ENCODE measurements around the gene THBS2. TPM values are rescaled to one million over a fixed set of nuclear protein-coding genes. Genes with fewer than 3 reads are reported as not detected.

The THBS2 gene
- total RNA-seq, 2 donors from 2014 or later: 0.93 to 0.99 TPM

GRCh38 chr6:169168706-169169105 lies 84.9 kb downstream of the THBS2 start:
- H3K4me1 ChIP-seq (ENCODE audit: control insufficient read depth, insufficient read depth, low read length): no peaks in the 10 kb centered on the region
- no peaks in the 10 kb centered on the region for H3K27me3 ChIP-seq (ENCODE audit: control insufficient read depth, insufficient read depth, low read length, poor library complexity, severe bottlenecking)
- H3K9me3 ChIP-seq (ENCODE audit: control insufficient read depth, low read length): no peaks in the 10 kb centered on the region
- no peak for TF ChIP-seq CTCF (conservative IDR thresholded peaks at IDR 0.05)
- Mint-ChIP-seq H3K27ac (no peak overlapping the region), H3K4me3 (no peak overlapping the region), H3K9me3 (peaks cover 6% of the 10 kb centered on the region), H3K36me3 (ENCODE audit: low read depth) (no peaks in the 10 kb centered on the region), H3K27me3 (ENCODE audit: insufficient read depth) (no peaks in the 10 kb centered on the region), H3K4me1 (no peaks in the 10 kb centered on the region)
- 87 to 91% methylated on average over 6 to 16 of the region's 16 CpGs for WGBS, 2 experiments (ENCODE audit: insufficient coverage in 1 of 2, insufficient read length in 1 of 2)
- no peak overlapping the region for H3K9ac ChIP-seq (ENCODE audit: extremely low read depth, low read length, poor library complexity, severe bottlenecking)
- H3K36me3 ChIP-seq (ENCODE audit: control insufficient read depth, insufficient read depth, low read length): no peaks in the 10 kb centered on the region
- no peak overlapping the region for H3K27ac ChIP-seq (ENCODE audit: low read depth, low read length)
- H3K4me3 ChIP-seq (ENCODE audit: low read length): no peak overlapping the region
- DNase-seq: no peak

DNA sequence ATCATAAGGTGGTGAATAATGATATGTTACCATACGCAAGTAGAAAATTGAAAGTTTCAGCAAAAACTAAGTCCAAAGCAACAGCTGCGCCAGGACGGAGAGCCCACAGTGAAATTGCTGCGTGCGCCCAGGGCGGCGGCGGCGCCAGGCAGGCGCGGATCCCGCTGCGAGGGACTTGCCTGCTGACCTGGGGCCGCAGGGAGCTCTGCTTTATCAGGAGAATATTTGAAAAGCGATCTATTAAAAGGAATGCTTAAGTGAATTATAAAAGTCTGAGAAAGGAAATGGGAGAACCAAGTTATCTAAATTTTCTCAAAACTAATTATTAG lies 85.4 kb downstream of the THBS2 start:
- H3K9me3 Mint-ChIP-seq: peaks cover 10% of the 10 kb centered on the region
- no peak for DNase-seq
- Histone ChIP-seq H3K4me1 (ENCODE audit: control insufficient read depth, insufficient read depth, low read length) (no peaks in the 10 kb centered on the region), H3K36me3 (ENCODE audit: control insufficient read depth, insufficient read depth, low read length) (no peaks in the 10 kb centered on the region), H3K9ac (ENCODE audit: extremely low read depth, low read length, poor library complexity, severe bottlenecking) (no peak overlapping the region), H3K27ac (ENCODE audit: low read depth, low read length) (no peak overlapping the region), H3K4me3 (ENCODE audit: low read length) (no peak overlapping the region), H3K9me3 (ENCODE audit: control insufficient read depth, low read length) (no peaks in the 10 kb centered on the region), H3K27me3 (ENCODE audit: control insufficient read depth, insufficient read depth, low read length, poor library complexity, severe bottlenecking) (no peaks in the 10 kb centered on the region)
- no peaks in the 10 kb centered on the region for H3K27me3 Mint-ChIP-seq (ENCODE audit: insufficient read depth)
- H3K27ac Mint-ChIP-seq: no peak overlapping the region
- no peak overlapping the region for H3K4me3 Mint-ChIP-seq
- 90 to 95% methylated on average over 14 of the region's 15 CpGs for WGBS, 2 experiments (ENCODE audit: insufficient coverage in 1 of 2, insufficient read length in 1 of 2)
- H3K4me1 Mint-ChIP-seq: no peaks in the 10 kb centered on the region
- no peaks in the 10 kb centered on the region for H3K36me3 Mint-ChIP-seq (ENCODE audit: low read depth)
- no peak for TF ChIP-seq CTCF (conservative IDR thresholded peaks at IDR 0.05)

DNA sequence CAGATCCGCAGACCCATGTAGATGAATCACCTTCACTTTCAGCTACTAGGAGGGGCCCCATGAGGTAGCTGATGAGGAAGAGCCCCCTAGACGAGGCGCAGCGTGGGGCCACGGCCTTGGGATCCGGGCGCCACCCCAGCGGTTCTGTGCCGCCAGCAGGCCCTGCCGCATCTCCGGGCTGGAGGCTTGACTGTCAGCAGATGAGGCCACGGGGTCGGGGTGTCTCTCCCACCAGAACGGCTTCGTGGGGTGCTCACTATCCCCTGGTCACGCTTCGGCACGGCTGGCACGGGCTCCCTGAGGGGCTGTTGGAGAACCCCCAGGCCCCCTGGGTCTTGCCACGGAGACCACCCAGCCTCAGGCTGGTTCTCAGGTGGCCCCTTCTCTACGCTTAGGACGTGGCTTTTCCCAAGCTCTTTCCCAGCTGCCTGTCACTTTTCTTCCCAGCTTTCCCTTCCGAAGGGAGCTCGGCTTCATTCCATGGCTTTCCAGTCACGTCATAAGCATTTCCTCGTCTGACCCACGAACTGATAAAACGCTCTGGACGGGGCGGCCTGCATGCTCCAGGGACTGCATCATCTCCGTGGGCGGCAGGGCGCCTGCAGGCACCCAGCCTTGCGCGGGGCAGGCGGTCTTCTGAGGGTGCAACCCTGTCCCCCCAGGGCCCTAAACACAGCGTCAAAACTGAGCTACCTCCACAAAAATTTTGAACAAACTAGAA lies 85.9 kb downstream of the THBS2 start:
- no peak overlapping the region for H3K4me3 Mint-ChIP-seq
- Histone ChIP-seq H3K4me1 (ENCODE audit: control insufficient read depth, insufficient read depth, low read length) (no peaks in the 10 kb centered on the region), H3K27me3 (ENCODE audit: control insufficient read depth, insufficient read depth, low read length, poor library complexity, severe bottlenecking) (no peaks in the 10 kb centered on the region), H3K9ac (ENCODE audit: extremely low read depth, low read length, poor library complexity, severe bottlenecking) (no peak overlapping the region), H3K4me3 (ENCODE audit: low read length) (no peak overlapping the region), H3K27ac (ENCODE audit: low read depth, low read length) (no peak overlapping the region), H3K9me3 (ENCODE audit: control insufficient read depth, low read length) (no peaks in the 10 kb centered on the region), H3K36me3 (ENCODE audit: control insufficient read depth, insufficient read depth, low read length) (no peaks in the 10 kb centered on the region)
- H3K9me3 Mint-ChIP-seq: peaks cover 15% of the 10 kb centered on the region
- no peaks in the 10 kb centered on the region for H3K4me1 Mint-ChIP-seq
- no peak overlapping the region for H3K27ac Mint-ChIP-seq
- no peaks in the 10 kb centered on the region for H3K27me3 Mint-ChIP-seq (ENCODE audit: insufficient read depth)
- no peak for TF ChIP-seq CTCF (conservative IDR thresholded peaks at IDR 0.05)
- 94 to 96% methylated on average over 21 to 37 of the region's 37 CpGs for WGBS, 2 experiments (ENCODE audit: insufficient coverage in 1 of 2, insufficient read length in 1 of 2)
- H3K36me3 Mint-ChIP-seq (ENCODE audit: low read depth): no peaks in the 10 kb centered on the region
- no peak for DNase-seq
